Progenitor cell of endocrine pancreas (in vitro differentiated cells): ENCODE measurements around the gene PDK1. TPM values are rescaled to one million over a fixed set of nuclear protein-coding genes. Genes with fewer than 3 reads are reported as not detected.

Experiments used
- DNase-seq: peaks from one replicate; pipeline ENCODE4 v3.0.0; 2021; ENCODE audit warnings: low spot score; ENCODE audit not compliant: unreplicated experiment
- H3K27ac Mint-ChIP-seq: 2 replicates; pipeline ENCODE4 v1.8.0; 2021; ENCODE audit warnings: mild to moderate bottlenecking, moderate library complexity, mixed read lengths
- H3K27me3 Mint-ChIP-seq: 2 replicates; pipeline ENCODE4 v1.8.0; 2021; ENCODE audit warnings: mixed read lengths
- H3K36me3 Mint-ChIP-seq: 2 replicates; pipeline ENCODE4 v1.8.0; 2022; ENCODE audit warnings: mixed read lengths; ENCODE audit not compliant: insufficient read depth
- H3K4me1 Mint-ChIP-seq: 2 replicates; pipeline ENCODE4 v1.8.0; 2021; ENCODE audit warnings: low read depth, mixed read lengths
- H3K4me3 Mint-ChIP-seq: 2 replicates; pipeline ENCODE4 v1.8.0; 2021; ENCODE audit warnings: low read depth, mild to moderate bottlenecking, moderate library complexity, mixed read lengths
- H3K9me3 Mint-ChIP-seq: 2 replicates; pipeline ENCODE4 v1.8.0; 2021; ENCODE audit warnings: low read depth, mixed read lengths
- CTCF ChIP-seq: fragments of 200-600 bp; sonication (generic); IDR thresholded peaks from one replicate; pipeline ENCODE4 v1.5.0; 2021; ENCODE audit warnings: antibody characterized with exemption, mild to moderate bottlenecking; ENCODE audit not compliant: unreplicated experiment
- total RNA-seq: library from RNA; stranded (reverse); gene quantifications from 2 replicates; pipeline ENCODE4 v1.2.1, GENCODE V29; 2021

PDK1 gene
- total RNA-seq, 1 donor from 2014 or later: 20.2 TPM

- no peaks in the 10 kb centered on the region for H3K27me3 Mint-ChIP-seq
- DNase-seq: no peak
- no peaks in the 10 kb centered on the region for H3K4me1 Mint-ChIP-seq
- H3K4me3 Mint-ChIP-seq: no peak overlapping the region
- TF ChIP-seq CTCF: no peak
- peaks cover 6% of the 10 kb centered on the region for H3K36me3 Mint-ChIP-seq
- H3K27ac Mint-ChIP-seq: no peak overlapping the region
- peaks cover 33% of the 10 kb centered on the region for H3K9me3 Mint-ChIP-seq
Measured at GRCh38 chr2:172655091-172655837, 99.4 kb downstream of the PDK1 start.

- H3K9me3 Mint-ChIP-seq: peaks cover 28% of the 10 kb centered on the region
- TF ChIP-seq CTCF: no peak
Measured at GRCh38 chr2:172655838-172656573, 100.1 kb downstream of the PDK1 start.

More at GRCh38 chr2:172655838-172656573, 100.1 kb downstream of the PDK1 start:
- Mint-ChIP-seq H3K27me3 (no peaks in the 10 kb centered on the region), H3K4me3 (no peak overlapping the region), H3K36me3 (peaks cover 6% of the 10 kb centered on the region), H3K27ac (no peak overlapping the region), H3K4me1 (no peaks in the 10 kb centered on the region)
- DNase-seq: no peak

Other genes with a start within 250 kb of the PDK1 start
- 69.5 and 83.8 TPM in 2 replicates for gene ITGA6, start 128.5 kb upstream of the PDK1 start, total RNA-seq
- gene RAPGEF4, start 179.8 kb downstream of the PDK1 start, total RNA-seq: 8.6 and 11.9 TPM in 2 replicates